Tibial nerve (tissue), 4 donors: ENCODE measurements around the gene USP20.

Experiments used
- CTCF ChIP-seq, 5 experiments: fragments of 200-600 bp in 3 of 5; fragments of 450-650 bp in 2 of 5; sonication (generic) in 3 of 5; IDR thresholded peaks; one replicate each; pipeline ENCODE4 v1.5.1; 2016 to 2019; ENCODE audit warnings: antibody characterized with exemption in 5 of 5, mild to moderate bottlenecking in 3 of 5, moderate library complexity in 2 of 5
- EP300 ChIP-seq, 2 donors: sonication (generic); formaldehyde crosslinking; IDR thresholded peaks; one replicate each; pipeline ENCODE4 v1.6.1; 2017; ENCODE audit warnings: antibody characterized with exemption in 2 of 2, mild to moderate bottlenecking in 1 of 2
- POLR2A ChIP-seq, 2 donors: fragments of 450-650 bp; IDR thresholded peaks; one replicate each; pipeline ENCODE4 v1.6.1; 2017; ENCODE audit warnings: antibody characterized with exemption in 2 of 2, mild to moderate bottlenecking in 2 of 2, moderate library complexity in 2 of 2

GRCh38 chr9:129852579-129852978 lies 17.3 kb downstream of the USP20 start:
- TF ChIP-seq CTCF (IDR thresholded peaks at IDR 0.05): no peak
- no peak for TF ChIP-seq POLR2A (IDR thresholded peaks at IDR 0.05)
- TF ChIP-seq EP300 (IDR thresholded peaks at IDR 0.05): no peak
